ENCODE data around the gene GAGE1.
"Not testable (repeated sequence)": the region's sequence is repeated elsewhere in the genome, so short reads cannot be mapped to it uniquely, and the experiment has no call there.

GAGE1 gene

DNA sequence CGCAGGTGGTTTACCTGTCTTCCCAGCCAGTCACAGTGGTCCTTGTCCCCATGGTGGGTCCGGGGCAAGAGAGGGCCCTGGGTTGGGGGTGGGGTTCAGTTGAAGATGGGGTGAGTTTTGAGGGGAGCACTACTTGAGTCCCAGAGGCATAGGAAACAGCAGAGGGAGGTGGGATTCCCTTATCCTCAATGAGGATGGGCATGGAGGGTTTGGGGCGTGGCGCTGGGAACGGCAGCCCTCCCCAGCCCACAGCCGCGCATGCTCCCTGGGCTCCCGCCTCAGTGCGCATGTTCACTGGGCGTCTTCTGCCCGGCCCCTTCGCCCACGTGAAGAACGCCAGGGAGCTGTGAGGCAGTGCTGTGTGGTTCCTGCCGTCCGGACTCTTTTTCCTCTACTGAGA, at the start of gene GAGE1:
GAGE1 (plus strand) TSS at position 301 of the 400 bp plus-strand sequence. CDS start 1,155 bp downstream, outside the sequence.
- not testable (repeated sequence) for DNase-seq

DNA sequence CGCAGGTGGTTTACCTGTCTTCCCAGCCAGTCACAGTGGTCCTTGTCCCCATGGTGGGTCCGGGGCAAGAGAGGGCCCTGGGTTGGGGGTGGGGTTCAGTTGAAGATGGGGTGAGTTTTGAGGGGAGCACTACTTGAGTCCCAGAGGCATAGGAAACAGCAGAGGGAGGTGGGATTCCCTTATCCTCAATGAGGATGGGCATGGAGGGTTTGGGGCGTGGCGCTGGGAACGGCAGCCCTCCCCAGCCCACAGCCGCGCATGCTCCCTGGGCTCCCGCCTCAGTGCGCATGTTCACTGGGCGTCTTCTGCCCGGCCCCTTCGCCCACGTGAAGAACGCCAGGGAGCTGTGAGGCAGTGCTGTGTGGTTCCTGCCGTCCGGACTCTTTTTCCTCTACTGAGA, 47.8 kb upstream of the GAGE1 start, which contains the start of gene GAGE12E:
GAGE12E (plus strand) TSS at position 301 of the 400 bp plus-strand sequence. CDS start 1,155 bp downstream, outside the sequence.
- DNase-seq = not testable (repeated sequence)

- not testable (repeated sequence) for DNase-seq
Observed at GRCh38 chrX:49560542-49560941, 38.3 kb upstream of the GAGE1 start, which contains the start of gene GAGE12F. Gene GAGE12F (plus strand): TSS chrX:49560842. CDS start chrX:49561997, 1,155 bp downstream.

- not testable (repeated sequence) for DNase-seq
Observed at GRCh38 chrX:49568728-49569127, 30.1 kb upstream of the GAGE1 start.

DNA sequence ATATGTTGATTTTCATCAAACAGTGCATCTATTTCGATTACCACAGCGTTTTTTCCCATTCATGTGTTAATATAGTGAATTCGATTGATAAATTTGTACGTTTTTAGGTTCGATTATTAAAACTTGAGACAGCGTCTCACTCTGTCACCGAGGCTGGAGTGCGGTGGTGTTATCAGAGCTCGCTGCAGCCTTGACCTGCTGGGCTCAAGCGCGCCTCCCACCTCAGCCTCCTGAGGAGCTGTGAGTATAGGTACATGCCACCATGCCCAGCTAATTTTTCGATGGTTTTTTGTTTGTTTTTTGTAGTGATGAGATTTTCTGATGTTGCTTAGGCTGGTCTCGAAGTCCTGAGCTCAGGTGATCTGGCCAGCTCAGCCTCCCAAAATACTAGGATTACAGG, 29.7 kb upstream of the GAGE1 start:
- DNase-seq = not testable (repeated sequence)

DNA sequence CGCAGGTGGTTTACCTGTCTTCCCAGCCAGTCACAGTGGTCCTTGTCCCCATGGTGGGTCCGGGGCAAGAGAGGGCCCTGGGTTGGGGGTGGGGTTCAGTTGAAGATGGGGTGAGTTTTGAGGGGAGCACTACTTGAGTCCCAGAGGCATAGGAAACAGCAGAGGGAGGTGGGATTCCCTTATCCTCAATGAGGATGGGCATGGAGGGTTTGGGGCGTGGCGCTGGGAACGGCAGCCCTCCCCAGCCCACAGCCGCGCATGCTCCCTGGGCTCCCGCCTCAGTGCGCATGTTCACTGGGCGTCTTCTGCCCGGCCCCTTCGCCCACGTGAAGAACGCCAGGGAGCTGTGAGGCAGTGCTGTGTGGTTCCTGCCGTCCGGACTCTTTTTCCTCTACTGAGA, 28.7 kb upstream of the GAGE1 start, which contains the start of gene GAGE12G:
GAGE12G (plus strand) TSS at position 301 of the 400 bp plus-strand sequence. CDS start 1,155 bp downstream, outside the sequence.
- not testable (repeated sequence) for DNase-seq

DNA sequence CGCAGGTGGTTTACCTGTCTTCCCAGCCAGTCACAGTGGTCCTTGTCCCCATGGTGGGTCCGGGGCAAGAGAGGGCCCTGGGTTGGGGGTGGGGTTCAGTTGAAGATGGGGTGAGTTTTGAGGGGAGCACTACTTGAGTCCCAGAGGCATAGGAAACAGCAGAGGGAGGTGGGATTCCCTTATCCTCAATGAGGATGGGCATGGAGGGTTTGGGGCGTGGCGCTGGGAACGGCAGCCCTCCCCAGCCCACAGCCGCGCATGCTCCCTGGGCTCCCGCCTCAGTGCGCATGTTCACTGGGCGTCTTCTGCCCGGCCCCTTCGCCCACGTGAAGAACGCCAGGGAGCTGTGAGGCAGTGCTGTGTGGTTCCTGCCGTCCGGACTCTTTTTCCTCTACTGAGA, 19.2 kb upstream of the GAGE1 start, which contains the start of gene GAGE12H:
GAGE12H (plus strand) TSS at position 301 of the 400 bp plus-strand sequence. CDS start 1,155 bp downstream, outside the sequence.
- DNase-seq = not testable (repeated sequence)

DNA sequence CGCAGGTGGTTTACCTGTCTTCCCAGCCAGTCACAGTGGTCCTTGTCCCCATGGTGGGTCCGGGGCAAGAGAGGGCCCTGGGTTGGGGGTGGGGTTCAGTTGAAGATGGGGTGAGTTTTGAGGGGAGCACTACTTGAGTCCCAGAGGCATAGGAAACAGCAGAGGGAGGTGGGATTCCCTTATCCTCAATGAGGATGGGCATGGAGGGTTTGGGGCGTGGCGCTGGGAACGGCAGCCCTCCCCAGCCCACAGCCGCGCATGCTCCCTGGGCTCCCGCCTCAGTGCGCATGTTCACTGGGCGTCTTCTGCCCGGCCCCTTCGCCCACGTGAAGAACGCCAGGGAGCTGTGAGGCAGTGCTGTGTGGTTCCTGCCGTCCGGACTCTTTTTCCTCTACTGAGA, 9.6 kb upstream of the GAGE1 start, which contains the start of gene GAGE2A:
GAGE2A (plus strand) TSS at position 301 of the 400 bp plus-strand sequence. CDS start 1,155 bp downstream, outside the sequence.
- DNase-seq = not testable (repeated sequence)

DNA sequence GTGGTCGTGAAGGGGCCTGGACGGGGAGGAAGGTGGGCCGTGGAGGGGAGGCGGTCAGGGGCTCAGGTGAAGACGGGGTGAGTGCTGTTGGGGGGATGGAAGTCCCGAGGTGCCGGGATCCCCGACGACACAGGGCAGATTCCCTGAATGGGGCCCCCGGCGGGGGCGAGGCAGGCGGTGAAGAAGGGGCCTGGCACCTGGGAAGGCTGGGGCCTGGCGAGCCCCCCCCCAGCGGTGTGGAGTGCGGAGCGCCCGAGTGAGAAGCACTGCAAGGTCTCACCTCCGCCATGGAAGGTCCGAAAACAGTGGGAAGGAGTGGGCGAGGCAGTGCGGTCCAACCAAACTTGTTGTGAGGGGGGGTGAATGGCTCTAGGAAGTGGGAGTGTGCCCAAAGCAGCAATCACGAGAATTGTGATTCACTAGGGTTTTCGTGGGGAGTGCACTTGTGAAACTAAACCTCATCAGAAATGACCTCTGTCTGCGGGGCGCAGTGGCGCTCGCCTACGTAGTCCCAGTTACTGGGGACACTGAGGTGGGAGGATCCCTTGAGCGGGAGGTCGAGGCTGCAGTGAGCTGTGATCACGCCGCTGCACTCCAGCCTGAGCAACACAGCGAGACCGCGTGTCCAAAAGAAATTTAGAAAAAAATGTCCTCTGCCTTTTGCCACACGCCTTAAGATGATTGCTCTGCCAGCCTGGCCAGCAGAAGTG, 8.9 kb upstream of the GAGE1 start:
- DNase-seq = not testable (repeated sequence)

- not testable (repeated sequence) for DNase-seq
Observed at GRCh38 chrX:49590488-49590887, 8.3 kb upstream of the GAGE1 start.

DNA sequence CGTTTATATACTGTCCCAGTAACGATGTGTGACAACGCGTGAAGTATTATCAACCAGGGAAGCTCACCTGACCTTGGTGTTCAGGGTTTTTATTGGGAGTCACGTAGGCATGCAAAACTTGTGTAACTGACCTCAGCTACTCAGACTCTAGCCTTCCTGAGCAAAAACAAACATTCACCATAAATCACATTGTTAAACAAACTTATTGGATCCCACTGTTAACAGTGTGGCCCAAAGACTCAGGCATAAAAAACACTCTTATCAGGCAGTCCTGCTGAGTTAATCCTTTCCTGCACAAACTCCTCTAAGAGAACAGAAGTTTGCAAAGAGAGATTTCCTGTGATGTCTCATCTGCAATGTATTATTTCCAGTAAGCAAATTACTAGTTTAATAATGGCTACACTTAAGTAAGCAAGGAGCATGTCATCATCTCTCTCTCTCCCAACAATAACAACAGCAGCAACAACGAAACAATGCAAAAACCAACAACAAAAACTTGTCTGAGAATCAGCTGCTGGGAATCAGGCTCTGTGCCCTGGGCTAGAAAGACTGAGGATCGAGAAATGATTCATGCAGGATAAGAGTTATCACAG, 12.0 kb downstream of the GAGE1 start:
- DNase-seq = no peak

DNA sequence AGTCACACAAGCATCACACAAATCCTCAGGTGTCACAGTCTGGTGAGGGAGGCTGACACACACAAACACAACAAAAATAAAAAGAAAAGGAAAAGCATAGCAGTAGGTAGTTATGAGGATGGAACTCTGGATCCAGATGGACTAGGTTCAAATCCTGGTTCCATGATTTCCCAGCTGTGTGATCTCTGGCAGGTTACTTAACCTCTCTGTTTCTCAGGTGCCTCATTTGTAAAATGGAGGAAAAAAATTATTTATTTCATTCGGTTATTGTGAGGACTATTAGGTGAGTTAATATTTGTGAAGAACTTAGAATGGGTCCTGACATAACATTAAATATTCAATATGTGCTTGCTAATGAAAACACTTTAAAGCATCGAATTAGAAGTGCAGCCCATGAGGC, 19.8 kb downstream of the GAGE1 start:
- DNase-seq = no peak

DNA sequence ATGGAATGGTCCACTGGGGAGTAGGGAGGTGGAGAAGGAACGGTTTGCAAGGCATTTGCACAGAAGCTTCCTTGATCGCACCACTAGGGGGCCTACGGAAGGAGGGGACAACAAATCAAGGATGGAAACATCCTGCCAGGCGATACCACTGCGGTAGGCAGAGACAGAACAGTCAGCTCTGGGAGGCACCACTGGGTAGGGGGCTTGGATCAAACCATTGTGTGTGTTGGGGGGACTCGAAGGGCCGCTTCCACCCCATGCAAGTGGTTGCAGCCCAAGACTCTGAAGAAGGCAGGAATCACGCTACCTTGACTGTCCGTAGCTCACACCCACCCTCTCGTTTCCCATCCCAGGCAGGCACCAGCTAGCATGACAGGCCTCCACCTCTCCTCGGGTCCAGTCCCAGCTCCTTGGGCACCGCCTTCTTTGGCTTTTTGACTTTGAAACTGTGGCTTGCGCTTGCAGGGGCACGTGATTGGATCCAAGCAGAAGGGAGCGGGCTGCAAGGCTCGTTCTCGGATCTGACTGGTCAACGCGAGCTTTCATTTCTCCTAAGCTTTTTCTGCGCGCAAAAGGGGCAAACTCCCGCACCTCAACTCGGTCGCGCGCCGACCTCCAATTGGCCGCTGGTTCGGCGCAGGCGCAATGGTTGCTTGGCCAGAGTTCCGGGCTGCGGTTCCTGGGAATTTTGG, 28.4 kb downstream of the GAGE1 start:
- DNase-seq = peak in 1 of 2 donors; percentile 29

DNA sequence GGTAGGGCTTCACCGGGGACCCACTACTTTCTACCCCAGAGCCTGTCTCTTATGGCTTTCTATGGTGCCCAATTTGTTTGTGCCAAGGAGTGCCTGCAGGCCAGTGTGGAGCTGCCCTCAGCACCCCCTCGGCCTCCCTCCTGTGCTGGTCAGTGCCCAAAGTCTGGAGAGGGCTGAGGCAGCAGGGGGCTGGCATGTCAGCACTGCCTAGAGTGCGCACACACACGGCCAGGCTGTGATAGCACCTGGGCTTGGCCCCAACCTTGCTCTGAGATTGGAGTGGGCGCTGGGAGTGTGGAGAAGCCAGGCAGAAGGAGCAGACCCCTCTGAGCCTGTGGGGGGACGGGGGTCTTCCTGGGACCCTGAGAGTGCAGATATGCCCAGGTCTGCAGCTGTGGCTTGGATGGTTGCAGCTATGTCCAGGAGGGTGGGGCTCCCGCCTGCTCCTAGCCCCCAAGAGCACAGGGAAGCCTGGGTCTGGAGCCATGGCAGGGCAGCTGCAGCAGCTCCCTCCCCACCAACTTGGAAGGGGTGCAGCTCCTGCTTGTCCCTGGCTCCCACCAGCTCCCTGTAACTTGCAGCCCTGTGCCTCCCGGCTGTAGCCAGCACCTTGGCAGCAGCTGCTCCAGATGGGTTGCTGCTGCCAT, 46.3 kb downstream of the GAGE1 start:
- no peak for DNase-seq

- no peak for DNase-seq
Observed at GRCh38 chrX:49656533-49656932, 57.7 kb downstream of the GAGE1 start.

Data from inflammatory macrophage treated with lipopolysaccharide for 1 hour (primary cell).